Putamen (tissue), 1 donor: ENCODE data around the gene EDDM13.
"Not testable (repeated sequence)": the region's sequence is repeated elsewhere in the genome, so short reads cannot be mapped to it uniquely, and the experiment has no call there.

ENCODE experiments used
- DNase-seq: peaks from one replicate; pipeline ENCODE4 v3.0.0-alpha.2; 2016; ENCODE audit warnings: low spot score

Gene EDDM13

GRCh38 chr19:56295531-56296455, 23.2 kb downstream of the EDDM13 start:
- DNase-seq: no peak

GRCh38 chr19:56297010-56297409, 24.5 kb downstream of the EDDM13 start:
- DNase-seq: no peak

- no peak for DNase-seq
These were observed 27.1 kb downstream of the EDDM13 start for GRCh38 chr19:56299688-56300087.

- no peak for DNase-seq
These were observed 28.6 kb downstream of the EDDM13 start for GRCh38 chr19:56301155-56301554.

- no peak for DNase-seq
These were observed 29.5 kb downstream of the EDDM13 start for GRCh38 chr19:56301886-56302620.

GRCh38 chr19:56304243-56304642, 31.7 kb downstream of the EDDM13 start:
- no peak for DNase-seq

- DNase-seq: no peak
These were observed 33.5 kb downstream of the EDDM13 start for GRCh38 chr19:56306016-56306415.

GRCh38 chr19:56307062-56307461, 34.5 kb downstream of the EDDM13 start:
- DNase-seq: not testable (repeated sequence)

GRCh38 chr19:56308792-56309191, 36.2 kb downstream of the EDDM13 start:
- no peak for DNase-seq

GRCh38 chr19:56309511-56310185, 37.1 kb downstream of the EDDM13 start:
- DNase-seq: no peak

- no peak for DNase-seq
These were observed 37.9 kb downstream of the EDDM13 start for GRCh38 chr19:56310462-56310861.

GRCh38 chr19:56312342-56312741, 39.8 kb downstream of the EDDM13 start:
- no peak for DNase-seq

GRCh38 chr19:56312787-56313657, 40.5 kb downstream of the EDDM13 start:
- DNase-seq: no peak

- DNase-seq: no peak
These were observed 41.5 kb downstream of the EDDM13 start for GRCh38 chr19:56314018-56314380.

- peak; percentile 98 for DNase-seq
These were observed 42.0 kb downstream of the EDDM13 start, which contains the start of gene ZSCAN5A for GRCh38 chr19:56314381-56315076. Gene ZSCAN5A (minus strand): TSS chr19:56314839. CDS start chr19:56225046, 89,793 bp downstream.

GRCh38 chr19:56315077-56315828, 42.7 kb downstream of the EDDM13 start:
- peak; percentile 99 for DNase-seq

GRCh38 chr19:56316728-56317127, 44.2 kb downstream of the EDDM13 start:
- no peak for DNase-seq

GRCh38 chr19:56317749-56318148, 45.2 kb downstream of the EDDM13 start:
- DNase-seq: no peak

- DNase-seq: no peak
These were observed 47.4 kb downstream of the EDDM13 start for GRCh38 chr19:56319991-56320390.
